VCaP (cell line): ENCODE measurements around the gene LMF1.

Source experiments
- H3K27ac ChIP-seq: fragments of 450-650 bp; 2 replicates; pipeline ENCODE4 v1.5.1; 2017
- TF ChIP-seq, protein P1 (sequence below): fragments of 450-650 bp; conservative IDR thresholded peaks from 2 replicates; pipeline ENCODE4 v1.5.1; 2017; ENCODE audit warnings: mild to moderate bottlenecking, moderate library complexity

The LMF1 gene

GRCh38 chr16:983044-984030, 12.6 kb upstream of the LMF1 start:
- TF ChIP-seq, protein P1, sequence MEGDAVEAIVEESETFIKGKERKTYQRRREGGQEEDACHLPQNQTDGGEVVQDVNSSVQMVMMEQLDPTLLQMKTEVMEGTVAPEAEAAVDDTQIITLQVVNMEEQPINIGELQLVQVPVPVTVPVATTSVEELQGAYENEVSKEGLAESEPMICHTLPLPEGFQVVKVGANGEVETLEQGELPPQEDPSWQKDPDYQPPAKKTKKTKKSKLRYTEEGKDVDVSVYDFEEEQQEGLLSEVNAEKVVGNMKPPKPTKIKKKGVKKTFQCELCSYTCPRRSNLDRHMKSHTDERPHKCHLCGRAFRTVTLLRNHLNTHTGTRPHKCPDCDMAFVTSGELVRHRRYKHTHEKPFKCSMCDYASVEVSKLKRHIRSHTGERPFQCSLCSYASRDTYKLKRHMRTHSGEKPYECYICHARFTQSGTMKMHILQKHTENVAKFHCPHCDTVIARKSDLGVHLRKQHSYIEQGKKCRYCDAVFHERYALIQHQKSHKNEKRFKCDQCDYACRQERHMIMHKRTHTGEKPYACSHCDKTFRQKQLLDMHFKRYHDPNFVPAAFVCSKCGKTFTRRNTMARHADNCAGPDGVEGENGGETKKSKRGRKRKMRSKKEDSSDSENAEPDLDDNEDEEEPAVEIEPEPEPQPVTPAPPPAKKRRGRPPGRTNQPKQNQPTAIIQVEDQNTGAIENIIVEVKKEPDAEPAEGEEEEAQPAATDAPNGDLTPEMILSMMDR = no peak
- no peak overlapping the region for H3K27ac ChIP-seq

GRCh38 chr16:982145-983043, 11.6 kb upstream of the LMF1 start:
- no peak overlapping the region for H3K27ac ChIP-seq
- TF ChIP-seq, protein P1 = no peak

DNA sequence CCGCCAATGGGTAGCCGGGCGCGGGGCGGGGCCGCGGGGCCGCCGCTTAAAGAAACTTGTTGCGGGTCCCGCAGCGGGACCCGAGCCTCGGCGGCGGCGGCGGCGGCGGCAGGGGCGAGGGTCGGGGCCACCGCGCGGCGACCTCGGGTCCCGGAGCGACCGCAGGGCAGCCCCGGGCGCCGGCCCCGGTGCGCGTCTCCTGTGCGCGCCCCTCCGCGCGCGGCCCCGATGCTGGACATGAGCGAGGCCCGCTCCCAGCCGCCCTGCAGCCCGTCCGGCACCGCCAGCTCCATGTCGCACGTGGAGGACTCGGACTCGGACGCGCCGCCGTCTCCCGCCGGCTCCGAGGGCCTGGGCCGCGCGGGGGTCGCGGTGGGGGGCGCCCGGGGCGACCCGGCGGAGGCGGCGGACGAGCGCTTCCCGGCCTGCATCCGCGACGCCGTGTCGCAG, 10.9 kb upstream of the LMF1 start, which contains the start of gene SOX8:
Gene SOX8 (plus strand): TSS at position 76 of the 450 bp plus-strand sequence. CDS start 153 bp downstream, at position 229.
- H3K27ac ChIP-seq = no peak within 1 kb of the TSS
- TF ChIP-seq, protein P1 = no peak

DNA sequence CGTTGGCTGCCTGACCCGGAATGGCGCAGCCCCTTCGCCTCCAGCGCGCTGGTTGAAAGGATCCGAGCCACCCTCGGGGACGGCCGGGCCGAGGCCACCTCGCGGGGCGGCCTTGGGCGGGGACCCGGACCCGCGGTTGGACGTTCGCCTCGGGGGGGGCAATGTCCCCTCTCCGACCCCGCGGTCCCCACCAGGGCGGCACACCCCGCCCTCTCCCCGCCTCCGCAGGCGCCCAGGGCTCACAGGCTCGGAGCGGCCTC, 9.7 kb upstream of the LMF1 start:
- TF ChIP-seq, protein P1 = no peak
- no peak overlapping the region for H3K27ac ChIP-seq

DNA sequence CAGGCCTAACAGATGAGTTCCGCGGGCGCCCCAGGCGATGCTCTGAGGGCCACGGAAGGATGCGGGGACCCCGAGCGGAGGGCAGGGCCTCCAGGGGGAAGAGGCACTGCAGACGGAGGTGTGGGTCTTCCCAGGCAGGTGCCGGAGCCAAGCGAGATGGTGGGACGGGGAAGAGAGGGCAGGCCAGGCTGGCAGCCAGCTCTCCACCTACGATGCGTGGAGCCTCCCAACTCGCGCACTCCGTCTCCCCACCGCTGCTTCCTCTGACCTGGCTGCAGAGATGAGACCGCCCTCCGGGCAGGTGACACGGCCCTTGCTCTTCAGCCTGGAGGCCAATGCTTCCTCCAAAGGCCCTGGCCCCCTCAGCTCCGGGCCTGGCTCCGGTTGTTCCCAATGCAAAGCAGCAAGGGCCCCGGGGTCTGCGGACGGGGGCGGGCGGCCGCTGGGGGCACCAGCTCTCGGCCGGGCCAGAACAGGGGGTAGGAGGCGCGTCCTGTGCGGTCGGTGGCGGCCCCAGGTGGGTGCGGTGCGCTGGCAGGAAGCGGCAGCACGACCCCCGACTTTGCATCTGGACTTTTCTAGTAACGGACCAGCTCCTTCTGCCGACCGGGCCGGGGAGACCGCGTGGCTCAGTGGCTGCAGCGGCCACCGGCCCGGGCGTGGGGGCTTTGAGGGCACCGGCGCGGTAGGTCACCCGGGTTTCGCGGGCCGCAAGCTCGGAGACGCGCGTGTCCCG, 9.2 kb upstream of the LMF1 start:
- H3K27ac ChIP-seq = no peak overlapping the region
- TF ChIP-seq, protein P1 = no peak

DNA sequence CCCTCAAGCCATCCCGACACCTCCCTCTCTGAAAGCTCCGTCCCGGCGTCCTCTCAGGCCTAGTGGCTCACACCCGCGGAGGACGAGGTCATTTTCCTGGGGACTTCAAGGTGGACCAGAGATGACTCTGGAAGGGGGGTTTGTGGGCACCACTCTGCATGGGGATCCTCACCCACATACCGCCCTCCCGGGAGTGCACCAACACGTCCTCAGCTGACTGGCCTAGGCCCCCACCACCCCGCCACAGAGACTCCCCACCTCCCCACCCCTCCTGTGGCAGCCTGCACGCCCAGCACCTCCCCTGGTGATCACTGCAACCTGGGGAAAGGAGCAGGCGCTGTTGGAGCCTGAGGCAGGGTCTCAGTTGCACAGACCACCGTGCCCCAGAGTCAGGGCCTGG, 8.4 kb upstream of the LMF1 start:
- TF ChIP-seq, protein P1 = no peak
- H3K27ac ChIP-seq = no peak overlapping the region
